ENCODE data around the gene SLC6A8.

SLC6A8 gene

DNA sequence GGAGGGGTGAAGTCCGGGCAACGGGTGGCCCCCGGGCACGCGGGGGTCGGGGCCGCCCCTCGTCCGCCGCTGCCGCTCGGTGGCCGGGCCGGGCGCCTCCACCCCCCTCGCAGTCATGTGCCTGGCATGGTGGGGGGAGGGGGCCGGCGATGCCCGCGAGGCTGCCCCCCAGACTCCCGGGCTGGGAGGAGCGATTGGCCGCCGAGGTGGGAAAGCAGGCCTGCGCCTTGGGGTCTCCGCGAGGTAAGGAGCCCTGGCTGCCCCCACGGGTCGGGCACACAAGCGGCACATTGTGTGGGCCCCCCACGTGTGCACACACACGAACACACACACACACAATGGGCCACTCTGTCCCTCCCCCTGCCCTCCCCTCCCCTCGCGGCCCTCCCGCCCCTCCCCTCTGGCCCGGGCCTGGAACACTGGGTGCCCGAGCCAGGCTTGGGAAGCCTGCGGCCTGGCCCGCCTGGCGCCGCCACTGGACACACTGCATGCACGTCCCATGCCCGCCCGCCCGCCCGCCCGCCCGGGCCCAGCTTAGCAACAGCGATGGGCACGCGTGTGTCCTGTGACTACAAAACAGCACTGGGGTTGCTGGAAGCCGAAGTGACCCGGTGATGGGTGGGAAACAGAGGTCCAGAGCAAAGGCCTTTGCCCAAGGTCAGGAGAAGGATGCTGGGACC, 1.3 kb downstream of the SLC6A8 start (continued):
- TF ChIP-seq, protein P1, sequence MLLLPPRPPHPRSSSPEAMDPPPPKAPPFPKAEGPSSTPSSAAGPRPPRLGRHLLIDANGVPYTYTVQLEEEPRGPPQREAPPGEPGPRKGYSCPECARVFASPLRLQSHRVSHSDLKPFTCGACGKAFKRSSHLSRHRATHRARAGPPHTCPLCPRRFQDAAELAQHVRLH (tag by site-specific recombination; IDR thresholded peaks at IDR 0.05), result no peak
- TF ChIP-seq, protein P2, sequence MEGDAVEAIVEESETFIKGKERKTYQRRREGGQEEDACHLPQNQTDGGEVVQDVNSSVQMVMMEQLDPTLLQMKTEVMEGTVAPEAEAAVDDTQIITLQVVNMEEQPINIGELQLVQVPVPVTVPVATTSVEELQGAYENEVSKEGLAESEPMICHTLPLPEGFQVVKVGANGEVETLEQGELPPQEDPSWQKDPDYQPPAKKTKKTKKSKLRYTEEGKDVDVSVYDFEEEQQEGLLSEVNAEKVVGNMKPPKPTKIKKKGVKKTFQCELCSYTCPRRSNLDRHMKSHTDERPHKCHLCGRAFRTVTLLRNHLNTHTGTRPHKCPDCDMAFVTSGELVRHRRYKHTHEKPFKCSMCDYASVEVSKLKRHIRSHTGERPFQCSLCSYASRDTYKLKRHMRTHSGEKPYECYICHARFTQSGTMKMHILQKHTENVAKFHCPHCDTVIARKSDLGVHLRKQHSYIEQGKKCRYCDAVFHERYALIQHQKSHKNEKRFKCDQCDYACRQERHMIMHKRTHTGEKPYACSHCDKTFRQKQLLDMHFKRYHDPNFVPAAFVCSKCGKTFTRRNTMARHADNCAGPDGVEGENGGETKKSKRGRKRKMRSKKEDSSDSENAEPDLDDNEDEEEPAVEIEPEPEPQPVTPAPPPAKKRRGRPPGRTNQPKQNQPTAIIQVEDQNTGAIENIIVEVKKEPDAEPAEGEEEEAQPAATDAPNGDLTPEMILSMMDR (tag by site-specific recombination; IDR thresholded peaks at IDR 0.05), result no peak
- TF ChIP-seq, protein P3, sequence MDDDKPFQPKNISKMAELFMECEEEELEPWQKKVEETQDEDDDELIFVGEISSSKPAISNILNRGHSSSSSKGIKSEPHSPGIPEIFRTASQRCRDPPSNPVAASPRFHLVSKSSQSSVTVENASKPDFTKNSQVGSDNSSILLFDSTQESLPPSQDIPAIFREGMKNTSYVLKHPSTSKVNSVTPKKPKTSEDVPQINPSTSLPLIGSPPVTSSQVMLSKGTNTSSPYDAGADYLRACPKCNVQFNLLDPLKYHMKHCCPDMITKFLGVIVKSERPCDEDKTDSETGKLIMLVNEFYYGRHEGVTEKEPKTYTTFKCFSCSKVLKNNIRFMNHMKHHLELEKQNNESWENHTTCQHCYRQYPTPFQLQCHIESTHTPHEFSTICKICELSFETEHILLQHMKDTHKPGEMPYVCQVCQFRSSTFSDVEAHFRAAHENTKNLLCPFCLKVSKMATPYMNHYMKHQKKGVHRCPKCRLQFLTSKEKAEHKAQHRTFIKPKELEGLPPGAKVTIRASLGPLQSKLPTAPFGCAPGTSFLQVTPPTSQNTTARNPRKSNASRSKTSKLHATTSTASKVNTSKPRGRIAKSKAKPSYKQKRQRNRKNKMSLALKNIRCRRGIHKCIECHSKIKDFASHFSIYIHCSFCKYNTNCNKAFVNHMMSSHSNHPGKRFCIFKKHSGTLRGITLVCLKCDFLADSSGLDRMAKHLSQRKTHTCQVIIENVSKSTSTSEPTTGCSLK (tag by site-specific recombination; IDR thresholded peaks at IDR 0.05), result no peak
- TF ChIP-seq ZNF366 (tag by site-specific recombination; conservative IDR thresholded peaks at IDR 0.05) (no peak), ZNF626 (tag by site-specific recombination; IDR thresholded peaks at IDR 0.05) (no peak), ZNF426 (tag by site-specific recombination; IDR thresholded peaks at IDR 0.05) (no peak), ZNF112 (tag by site-specific recombination; IDR thresholded peaks at IDR 0.05) (no peak), ZNF792 (tag by site-specific recombination; IDR thresholded peaks at IDR 0.05) (no peak), ZBTB20 (tag by site-specific recombination; IDR thresholded peaks at IDR 0.05) (no peak), GLIS2 (tag by site-specific recombination; IDR thresholded peaks at IDR 0.05) (peak; percentile 89), ZFP3 (tag by site-specific recombination; IDR thresholded peaks at IDR 0.05; ENCODE audit: low read depth) (no peak), ZNF664 (tag by site-specific recombination; IDR thresholded peaks at IDR 0.05) (no peak), SCRT2 (tag by site-specific recombination; IDR thresholded peaks at IDR 0.05) (no peak), ZNF10 (tag by site-specific recombination; IDR thresholded peaks at IDR 0.05) (no peak), ZFP69B (tag by site-specific recombination; IDR thresholded peaks at IDR 0.05) (peak; percentile 52; the same call in 1 of the 2 replicates), ZNF514 (tag by site-specific recombination; IDR thresholded peaks at IDR 0.05) (no peak), ZFP41 (tag by site-specific recombination; IDR thresholded peaks at IDR 0.05; ENCODE audit: borderline replicate concordance) (no peak), ZNF132 (tag by site-specific recombination; IDR thresholded peaks at IDR 0.05; ENCODE audit: borderline replicate concordance) (no peak), ZNF121 (tag by site-specific recombination; IDR thresholded peaks at IDR 0.05) (no peak), ZNF501 (tag by site-specific recombination; IDR thresholded peaks at IDR 0.05) (no peak), KLF9 (tag by site-specific recombination; IDR thresholded peaks at IDR 0.05; ENCODE audit: low read depth) (no peak)
- TF ChIP-seq, protein P4, sequence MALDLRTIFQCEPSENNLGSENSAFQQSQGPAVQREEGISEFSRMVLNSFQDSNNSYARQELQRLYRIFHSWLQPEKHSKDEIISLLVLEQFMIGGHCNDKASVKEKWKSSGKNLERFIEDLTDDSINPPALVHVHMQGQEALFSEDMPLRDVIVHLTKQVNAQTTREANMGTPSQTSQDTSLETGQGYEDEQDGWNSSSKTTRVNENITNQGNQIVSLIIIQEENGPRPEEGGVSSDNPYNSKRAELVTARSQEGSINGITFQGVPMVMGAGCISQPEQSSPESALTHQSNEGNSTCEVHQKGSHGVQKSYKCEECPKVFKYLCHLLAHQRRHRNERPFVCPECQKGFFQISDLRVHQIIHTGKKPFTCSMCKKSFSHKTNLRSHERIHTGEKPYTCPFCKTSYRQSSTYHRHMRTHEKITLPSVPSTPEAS (tag by site-specific recombination; IDR thresholded peaks at IDR 0.05), result peak; percentile 92
- TF ChIP-seq, protein P5, sequence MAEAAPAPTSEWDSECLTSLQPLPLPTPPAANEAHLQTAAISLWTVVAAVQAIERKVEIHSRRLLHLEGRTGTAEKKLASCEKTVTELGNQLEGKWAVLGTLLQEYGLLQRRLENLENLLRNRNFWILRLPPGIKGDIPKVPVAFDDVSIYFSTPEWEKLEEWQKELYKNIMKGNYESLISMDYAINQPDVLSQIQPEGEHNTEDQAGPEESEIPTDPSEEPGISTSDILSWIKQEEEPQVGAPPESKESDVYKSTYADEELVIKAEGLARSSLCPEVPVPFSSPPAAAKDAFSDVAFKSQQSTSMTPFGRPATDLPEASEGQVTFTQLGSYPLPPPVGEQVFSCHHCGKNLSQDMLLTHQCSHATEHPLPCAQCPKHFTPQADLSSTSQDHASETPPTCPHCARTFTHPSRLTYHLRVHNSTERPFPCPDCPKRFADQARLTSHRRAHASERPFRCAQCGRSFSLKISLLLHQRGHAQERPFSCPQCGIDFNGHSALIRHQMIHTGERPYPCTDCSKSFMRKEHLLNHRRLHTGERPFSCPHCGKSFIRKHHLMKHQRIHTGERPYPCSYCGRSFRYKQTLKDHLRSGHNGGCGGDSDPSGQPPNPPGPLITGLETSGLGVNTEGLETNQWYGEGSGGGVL (tag by site-specific recombination; IDR thresholded peaks at IDR 0.05), result peak; percentile 80
- TF ChIP-seq, protein P6, sequence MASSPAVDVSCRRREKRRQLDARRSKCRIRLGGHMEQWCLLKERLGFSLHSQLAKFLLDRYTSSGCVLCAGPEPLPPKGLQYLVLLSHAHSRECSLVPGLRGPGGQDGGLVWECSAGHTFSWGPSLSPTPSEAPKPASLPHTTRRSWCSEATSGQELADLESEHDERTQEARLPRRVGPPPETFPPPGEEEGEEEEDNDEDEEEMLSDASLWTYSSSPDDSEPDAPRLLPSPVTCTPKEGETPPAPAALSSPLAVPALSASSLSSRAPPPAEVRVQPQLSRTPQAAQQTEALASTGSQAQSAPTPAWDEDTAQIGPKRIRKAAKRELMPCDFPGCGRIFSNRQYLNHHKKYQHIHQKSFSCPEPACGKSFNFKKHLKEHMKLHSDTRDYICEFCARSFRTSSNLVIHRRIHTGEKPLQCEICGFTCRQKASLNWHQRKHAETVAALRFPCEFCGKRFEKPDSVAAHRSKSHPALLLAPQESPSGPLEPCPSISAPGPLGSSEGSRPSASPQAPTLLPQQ (tag by site-specific recombination; IDR thresholded peaks at IDR 0.05), result peak; percentile 79
- TF ChIP-seq, protein P7, sequence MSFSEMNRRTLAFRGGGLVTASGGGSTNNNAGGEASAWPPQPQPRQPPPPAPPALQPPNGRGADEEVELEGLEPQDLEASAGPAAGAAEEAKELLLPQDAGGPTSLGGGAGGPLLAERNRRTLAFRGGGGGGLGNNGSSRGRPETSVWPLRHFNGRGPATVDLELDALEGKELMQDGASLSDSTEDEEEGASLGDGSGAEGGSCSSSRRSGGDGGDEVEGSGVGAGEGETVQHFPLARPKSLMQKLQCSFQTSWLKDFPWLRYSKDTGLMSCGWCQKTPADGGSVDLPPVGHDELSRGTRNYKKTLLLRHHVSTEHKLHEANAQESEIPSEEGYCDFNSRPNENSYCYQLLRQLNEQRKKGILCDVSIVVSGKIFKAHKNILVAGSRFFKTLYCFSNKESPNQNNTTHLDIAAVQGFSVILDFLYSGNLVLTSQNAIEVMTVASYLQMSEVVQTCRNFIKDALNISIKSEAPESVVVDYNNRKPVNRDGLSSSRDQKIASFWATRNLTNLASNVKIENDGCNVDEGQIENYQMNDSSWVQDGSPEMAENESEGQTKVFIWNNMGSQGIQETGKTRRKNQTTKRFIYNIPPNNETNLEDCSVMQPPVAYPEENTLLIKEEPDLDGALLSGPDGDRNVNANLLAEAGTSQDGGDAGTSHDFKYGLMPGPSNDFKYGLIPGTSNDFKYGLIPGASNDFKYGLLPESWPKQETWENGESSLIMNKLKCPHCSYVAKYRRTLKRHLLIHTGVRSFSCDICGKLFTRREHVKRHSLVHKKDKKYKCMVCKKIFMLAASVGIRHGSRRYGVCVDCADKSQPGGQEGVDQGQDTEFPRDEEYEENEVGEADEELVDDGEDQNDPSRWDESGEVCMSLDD (tag by site-specific recombination; IDR thresholded peaks at IDR 0.05), result no peak
- TF ChIP-seq, protein P8, sequence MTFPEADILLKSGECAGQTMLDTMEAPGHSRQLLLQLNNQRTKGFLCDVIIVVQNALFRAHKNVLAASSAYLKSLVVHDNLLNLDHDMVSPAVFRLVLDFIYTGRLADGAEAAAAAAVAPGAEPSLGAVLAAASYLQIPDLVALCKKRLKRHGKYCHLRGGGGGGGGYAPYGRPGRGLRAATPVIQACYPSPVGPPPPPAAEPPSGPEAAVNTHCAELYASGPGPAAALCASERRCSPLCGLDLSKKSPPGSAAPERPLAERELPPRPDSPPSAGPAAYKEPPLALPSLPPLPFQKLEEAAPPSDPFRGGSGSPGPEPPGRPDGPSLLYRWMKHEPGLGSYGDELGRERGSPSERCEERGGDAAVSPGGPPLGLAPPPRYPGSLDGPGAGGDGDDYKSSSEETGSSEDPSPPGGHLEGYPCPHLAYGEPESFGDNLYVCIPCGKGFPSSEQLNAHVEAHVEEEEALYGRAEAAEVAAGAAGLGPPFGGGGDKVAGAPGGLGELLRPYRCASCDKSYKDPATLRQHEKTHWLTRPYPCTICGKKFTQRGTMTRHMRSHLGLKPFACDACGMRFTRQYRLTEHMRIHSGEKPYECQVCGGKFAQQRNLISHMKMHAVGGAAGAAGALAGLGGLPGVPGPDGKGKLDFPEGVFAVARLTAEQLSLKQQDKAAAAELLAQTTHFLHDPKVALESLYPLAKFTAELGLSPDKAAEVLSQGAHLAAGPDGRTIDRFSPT (tag by site-specific recombination; IDR thresholded peaks at IDR 0.05), result peak; percentile 53; the same call in 1 of the 2 replicates
